Right atrium auricular region (tissue), 2 donors: ENCODE data around the gene FAM227A. TPM values are rescaled to one million over a fixed set of nuclear protein-coding genes. Genes with fewer than 3 reads are reported as not detected.

Experiments
- DNase-seq: peaks from one replicate; pipeline ENCODE4 v3.0.0-alpha.2; 2019; ENCODE audit warnings: low spot score
- H3K27ac ChIP-seq, 2 donors: fragments of 200-600 bp; sonication (generic); 1 replicate in 1 of 2; 2 replicates in 1 of 2; pipeline ENCODE4 v1.5.1; 2016 to 2019
- H3K27me3 ChIP-seq, 2 donors: fragments of 200-600 bp; sonication (generic); one replicate each; pipeline versions ENCODE4 v1.5.1 to v1.6.0; 2017 to 2019
- H3K36me3 ChIP-seq: fragments of 200-600 bp; sonication (generic); one replicate; pipeline ENCODE4 v1.5.1; 2016
- H3K4me1 ChIP-seq, 2 donors: fragments of 200-600 bp; sonication (generic); one replicate each; pipeline versions ENCODE4 v1.5.1 to v1.6.0; 2017 to 2019
- H3K4me3 ChIP-seq, 2 donors: fragments of 200-600 bp; sonication (generic); 1 replicate in 1 of 2; 2 replicates in 1 of 2; pipeline ENCODE4 v1.5.1; 2017 to 2019; ENCODE audit warnings: mild to moderate bottlenecking in 1 of 2, moderate library complexity in 1 of 2
- H3K9me3 ChIP-seq, 2 donors: fragments of 200-600 bp; sonication (generic); one replicate each; pipeline ENCODE4 v1.5.1; 2019
- total RNA-seq, 2 donors: library from RNA; depleted of rRNA; stranded (reverse); fragments of >200 nt; gene quantifications; one replicate each; pipeline ENCODE4 v1.1.0, GENCODE V29; 2016
- TF ChIP-seq, protein P1 (sequence below), 2 donors: fragments of 200-600 bp; sonication (generic); IDR thresholded peaks; one replicate each; pipeline ENCODE4 v1.5.1; 2019; ENCODE audit warnings: antibody characterized with exemption in 2 of 2

FAM227A gene
- total RNA-seq, 2 donors from 2014 or later = 0.70 to 1.1 TPM

DNA sequence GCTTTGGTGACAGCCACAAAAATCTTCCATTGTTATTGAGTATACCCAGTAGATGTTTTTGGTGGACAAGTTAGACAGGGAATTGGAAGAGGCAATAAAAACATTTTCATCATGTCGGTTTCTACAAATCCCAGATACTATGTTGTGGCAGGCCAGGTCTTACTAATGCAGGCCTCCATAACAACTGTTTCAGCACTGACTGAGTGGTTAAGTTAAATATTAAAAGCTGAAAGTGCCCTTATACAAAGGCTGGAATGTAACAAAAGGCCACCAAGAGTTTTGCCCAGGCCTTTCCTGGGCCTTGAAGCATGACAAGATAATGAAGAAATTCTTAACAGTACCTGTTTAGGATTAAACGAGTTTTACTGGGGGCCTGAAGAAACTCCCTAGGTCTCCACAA lies 115.5 kb downstream of the FAM227A start:
- H3K9me3 ChIP-seq = peaks cover 0 to 4% of the 10 kb centered on the region in 2 donors
- no peak for DNase-seq
- no peak overlapping the region for H3K4me3 ChIP-seq
- H3K27ac ChIP-seq = no peak overlapping the region
- H3K36me3 ChIP-seq = no peaks in the 10 kb centered on the region
- TF ChIP-seq, protein P1, sequence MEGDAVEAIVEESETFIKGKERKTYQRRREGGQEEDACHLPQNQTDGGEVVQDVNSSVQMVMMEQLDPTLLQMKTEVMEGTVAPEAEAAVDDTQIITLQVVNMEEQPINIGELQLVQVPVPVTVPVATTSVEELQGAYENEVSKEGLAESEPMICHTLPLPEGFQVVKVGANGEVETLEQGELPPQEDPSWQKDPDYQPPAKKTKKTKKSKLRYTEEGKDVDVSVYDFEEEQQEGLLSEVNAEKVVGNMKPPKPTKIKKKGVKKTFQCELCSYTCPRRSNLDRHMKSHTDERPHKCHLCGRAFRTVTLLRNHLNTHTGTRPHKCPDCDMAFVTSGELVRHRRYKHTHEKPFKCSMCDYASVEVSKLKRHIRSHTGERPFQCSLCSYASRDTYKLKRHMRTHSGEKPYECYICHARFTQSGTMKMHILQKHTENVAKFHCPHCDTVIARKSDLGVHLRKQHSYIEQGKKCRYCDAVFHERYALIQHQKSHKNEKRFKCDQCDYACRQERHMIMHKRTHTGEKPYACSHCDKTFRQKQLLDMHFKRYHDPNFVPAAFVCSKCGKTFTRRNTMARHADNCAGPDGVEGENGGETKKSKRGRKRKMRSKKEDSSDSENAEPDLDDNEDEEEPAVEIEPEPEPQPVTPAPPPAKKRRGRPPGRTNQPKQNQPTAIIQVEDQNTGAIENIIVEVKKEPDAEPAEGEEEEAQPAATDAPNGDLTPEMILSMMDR (IDR thresholded peaks at IDR 0.05) = no peak
- H3K27me3 ChIP-seq = no peaks in the 10 kb centered on the region
- no peaks in the 10 kb centered on the region for H3K4me1 ChIP-seq

DNA sequence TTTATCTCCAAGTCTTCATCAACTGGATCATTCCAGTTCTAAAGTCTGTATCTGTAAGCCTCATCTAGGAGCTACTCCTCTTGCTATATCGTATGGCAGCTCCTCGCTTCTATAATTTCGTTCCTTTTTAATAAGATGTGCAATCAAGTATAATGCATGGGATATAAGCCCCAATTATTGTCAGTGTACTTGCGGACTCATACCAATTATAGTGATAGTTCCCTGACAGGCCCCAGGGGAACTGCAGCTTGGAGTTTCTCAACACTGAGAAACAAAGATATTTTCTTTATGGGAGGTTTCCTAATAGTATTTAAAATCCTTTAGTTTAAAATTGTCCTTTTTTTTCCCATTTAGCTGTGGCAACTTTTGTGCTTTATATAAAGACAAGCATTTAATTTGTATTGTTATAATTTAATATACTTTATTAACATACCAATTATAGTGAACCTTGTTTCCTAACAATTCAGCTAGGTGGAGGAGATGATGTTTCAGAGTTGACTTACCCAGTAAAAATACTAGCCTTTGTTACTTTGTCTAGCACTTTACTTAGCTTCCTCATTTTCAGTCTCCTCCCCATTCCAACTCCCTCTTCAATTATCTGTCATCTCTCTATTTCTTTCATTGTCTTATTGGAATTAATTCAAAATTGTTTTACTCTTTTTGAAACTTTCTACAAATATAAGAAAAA lies 124.8 kb downstream of the FAM227A start:
- no peak for DNase-seq
- Histone ChIP-seq H3K36me3 (no peaks in the 10 kb centered on the region), H3K4me1 (no peaks in the 10 kb centered on the region), H3K4me3 (no peak overlapping the region), H3K27me3 (no peaks in the 10 kb centered on the region), H3K9me3 (no peaks in the 10 kb centered on the region), H3K27ac (no peak overlapping the region)
- TF ChIP-seq, protein P1 (IDR thresholded peaks at IDR 0.05) = no peak

Other genes with a start within 250 kb of the FAM227A start
- 10 to 100 TPM in 1 of 2 donors, 1 to 10 TPM in 1; 7.0 to 36.7 TPM for gene KCNJ4, start 201.2 kb downstream of the FAM227A start, total RNA-seq
- 1 to 10 TPM; 8.0 to 9.2 TPM for gene KDELR3, start 188.3 kb downstream of the FAM227A start, total RNA-seq
- gene DDX17, start 150.1 kb downstream of the FAM227A start, total RNA-seq = 100 to 1,000 TPM; 161 to 178 TPM
- gene DMC1, start 86.2 kb downstream of the FAM227A start, total RNA-seq = 10 to 100 TPM in 1 of 2 donors, under 1 TPM in 1; 0.82 to 16.3 TPM
- gene CBY1, start 246 bp upstream of the FAM227A start, total RNA-seq = 10 to 100 TPM; 23.0 to 27.9 TPM
- gene TOMM22, start 25.6 kb upstream of the FAM227A start, total RNA-seq = 10 to 100 TPM; 36.9 to 42.5 TPM
- 10 to 100 TPM; 20.0 to 37.3 TPM for gene JOSD1, start 44.6 kb upstream of the FAM227A start, total RNA-seq
- 10 to 100 TPM; 23.2 to 32.2 TPM for gene GTPBP1, start 49.6 kb upstream of the FAM227A start, total RNA-seq
- 100 to 1,000 TPM; 155 to 252 TPM for gene SUN2, start 99.6 kb upstream of the FAM227A start, total RNA-seq
- 10 to 100 TPM; 12.3 TPM for gene DNAL4, start 137.8 kb upstream of the FAM227A start, total RNA-seq
- gene NPTXR, start 187.6 kb upstream of the FAM227A start, total RNA-seq = 10 to 100 TPM; 18.0 to 24.6 TPM
- 10 to 100 TPM; 28.0 to 57.0 TPM for gene CBX6, start 215.8 kb upstream of the FAM227A start, total RNA-seq